Hematopoietic multipotent progenitor cell treated with erythropoietin and hydrocortisone succinate and interleukin-3 and kit ligand, for 8 days (in vitro differentiated cells): Measurements from ENCODE around the gene RGL2.

ENCODE experiments used
- DNase-seq: peaks from one replicate; pipeline ENCODE4 v3.0.0-alpha.2; 2015

Gene RGL2

DNA sequence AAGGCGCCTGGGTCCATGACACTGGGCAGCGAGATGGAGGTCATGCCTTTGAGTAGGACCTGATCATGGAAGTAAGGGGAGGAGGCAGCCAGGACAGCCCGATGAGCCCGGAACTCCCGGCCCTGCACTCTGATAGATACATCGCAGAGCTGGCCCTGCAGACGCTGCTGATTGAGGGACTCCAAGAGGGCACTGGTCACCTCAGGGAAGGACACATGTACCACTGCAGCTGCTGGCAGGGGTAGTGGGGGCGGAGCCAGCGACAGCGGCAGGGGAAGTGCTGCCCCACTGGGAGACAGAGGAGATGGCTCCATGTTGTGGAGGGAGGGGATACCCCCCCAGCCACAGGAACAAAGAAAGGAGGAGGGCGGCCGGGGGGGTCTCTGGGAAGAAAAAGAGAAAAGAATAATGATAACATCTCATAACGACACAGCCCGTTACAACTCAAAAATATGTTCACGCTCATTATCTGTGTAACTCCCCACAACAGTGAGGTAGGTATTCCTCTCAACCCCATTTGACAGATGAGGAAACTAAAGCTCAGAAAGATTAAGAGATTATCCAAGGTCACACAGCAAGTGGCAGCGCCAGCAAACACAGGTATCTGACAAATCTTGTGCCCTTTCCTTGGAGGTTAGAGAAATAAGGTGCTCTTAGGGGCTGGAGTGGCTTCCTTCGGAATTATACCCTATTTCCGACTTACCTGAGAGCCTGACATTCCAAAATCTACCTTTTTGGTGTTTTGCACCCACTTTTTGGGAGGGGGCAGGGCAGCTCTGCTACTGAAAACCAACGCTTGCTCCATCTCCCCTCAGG, 18.1 kb upstream of the RGL2 start:
- DNase-seq = no peak

DNA sequence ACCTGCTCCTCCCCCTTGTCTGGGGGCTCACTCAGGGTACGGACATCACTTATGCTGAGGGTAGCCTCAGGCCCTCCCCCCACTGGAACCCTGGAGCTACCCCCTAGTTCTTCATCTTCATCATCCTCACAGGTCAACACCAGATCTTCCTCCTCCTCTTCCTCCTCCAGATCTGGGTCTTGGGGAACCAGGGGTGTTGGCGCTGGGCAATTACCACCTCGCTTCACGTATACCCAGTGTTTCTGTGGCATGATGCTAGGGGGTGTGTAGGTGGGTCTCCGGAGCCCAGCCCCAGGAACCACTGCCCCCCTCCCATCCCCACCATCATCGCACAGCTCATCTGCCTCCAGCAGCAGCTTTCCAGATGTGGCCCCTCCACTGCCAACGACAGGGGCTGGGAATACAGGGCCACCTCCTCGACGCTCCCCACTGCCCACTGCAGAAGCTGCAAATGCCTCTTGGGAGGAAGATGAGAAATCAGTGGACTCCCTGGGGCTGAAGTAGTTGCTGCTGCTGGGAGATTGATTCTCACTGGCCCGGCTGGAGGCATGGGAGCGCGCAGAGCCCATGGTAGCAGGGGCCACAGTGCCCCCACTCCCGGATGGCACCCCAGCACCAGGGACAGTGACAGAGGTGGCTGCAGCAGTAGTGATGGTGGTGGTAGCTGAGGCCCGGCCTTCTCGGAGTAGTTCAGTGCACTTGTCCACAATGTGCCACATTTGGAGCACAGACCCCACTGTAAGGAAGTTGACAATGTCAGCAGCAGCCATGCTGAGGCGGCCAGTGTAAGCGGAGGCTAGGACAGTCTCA, 17.3 kb upstream of the RGL2 start:
- no peak for DNase-seq

DNA sequence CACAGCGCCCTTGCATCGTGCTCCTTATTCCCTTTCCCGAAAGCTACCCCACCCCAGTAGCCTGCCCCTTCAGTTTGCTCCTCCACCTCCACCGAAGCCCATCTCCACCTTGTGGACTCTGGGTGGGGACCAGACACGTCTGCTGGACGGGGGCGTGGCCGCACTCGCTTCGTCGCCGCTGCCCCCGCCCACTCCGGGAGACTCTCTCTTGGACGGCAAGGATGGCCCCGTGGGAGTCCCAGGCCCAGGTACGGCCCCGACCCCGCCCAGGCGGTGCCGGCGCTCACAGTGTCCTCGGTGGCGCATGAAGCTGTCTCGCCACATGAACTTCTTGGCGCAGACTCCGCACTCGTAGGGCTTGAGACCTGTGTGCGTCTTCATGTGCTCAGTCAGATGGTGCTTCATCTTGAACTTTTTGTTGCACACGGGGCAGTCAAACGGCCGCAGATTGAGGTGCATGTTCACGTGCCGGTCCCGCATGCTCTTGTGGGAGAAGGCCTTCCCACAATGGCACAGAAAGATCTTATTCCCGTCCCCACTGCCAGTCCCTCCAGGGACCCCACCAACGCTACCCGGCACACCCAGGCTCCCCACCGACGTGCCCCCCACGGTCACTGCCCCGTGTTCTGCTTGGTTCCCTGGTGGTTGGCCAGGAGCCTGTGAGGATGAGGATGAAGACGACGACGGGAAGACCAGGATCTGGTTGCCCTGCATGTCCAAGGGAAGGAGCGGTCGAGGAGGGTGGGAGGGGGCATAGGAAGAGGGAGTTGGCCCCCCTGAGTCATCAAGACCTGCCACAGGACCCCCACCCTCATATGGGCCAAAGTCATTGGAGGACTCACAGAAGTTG, 16.4 kb upstream of the RGL2 start:
- DNase-seq = peak; percentile 32

DNA sequence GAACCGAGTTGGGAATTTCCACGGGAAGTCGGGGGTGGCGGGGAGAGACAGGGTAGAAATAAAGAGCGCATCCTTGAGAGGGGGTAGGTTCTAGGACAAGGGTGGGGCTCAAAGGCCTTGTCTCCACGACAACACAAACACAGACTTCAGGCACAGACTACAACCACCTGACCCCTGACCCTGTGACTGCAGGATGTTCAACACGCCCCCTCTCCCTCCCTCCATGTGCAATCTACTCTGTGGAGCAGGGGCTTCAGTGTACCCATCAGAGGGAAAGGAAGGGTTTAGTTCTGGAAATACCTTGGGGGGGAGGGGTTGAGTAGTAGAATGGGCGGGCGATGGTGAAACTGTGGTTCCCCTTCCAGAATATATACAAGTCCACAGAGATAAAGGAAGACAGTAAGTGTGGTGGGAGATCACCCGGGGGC, 15.8 kb upstream of the RGL2 start:
- peak; percentile 78 for DNase-seq

DNA sequence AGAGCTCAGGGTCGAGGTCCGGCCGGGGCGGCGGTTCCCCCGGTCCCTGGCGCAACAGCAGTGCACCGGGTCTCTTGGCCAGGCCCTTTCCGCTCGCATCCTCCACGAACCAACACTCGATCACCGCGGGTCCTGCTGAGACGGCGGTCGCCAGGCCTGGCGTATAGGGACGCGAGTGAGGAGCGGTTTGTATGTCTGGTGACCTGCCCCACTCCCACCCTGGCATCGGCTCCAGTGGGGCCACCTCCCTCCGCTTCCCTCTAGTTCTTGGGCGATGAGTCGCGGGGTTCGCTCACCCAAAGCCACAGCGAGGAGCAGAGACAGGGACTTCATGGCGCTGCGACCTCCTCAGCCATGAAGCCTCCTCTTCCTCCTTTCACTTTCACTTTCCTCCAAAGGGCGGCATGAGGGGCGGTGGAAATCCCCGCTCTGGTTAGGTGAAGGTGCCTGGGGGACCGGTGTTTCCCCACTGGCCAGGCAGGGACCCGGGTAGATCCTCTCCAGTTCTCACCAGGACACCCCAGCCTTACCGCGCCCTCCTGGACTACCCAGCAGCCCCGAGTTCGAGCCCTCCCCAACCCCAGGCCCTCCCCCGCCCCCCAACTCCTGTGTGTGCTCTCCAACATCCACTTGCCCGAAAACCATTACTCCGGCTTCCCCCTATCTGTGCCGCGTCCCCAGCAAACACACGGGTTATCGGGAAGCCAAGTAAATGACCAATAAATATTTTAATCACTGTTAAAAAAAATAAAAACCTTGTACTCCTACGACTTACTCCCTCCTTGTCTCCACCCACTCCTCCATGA, 15.2 kb upstream of the RGL2 start, which contains the start of gene TAPBP:
Gene TAPBP, minus strand, starts transcription at position 370 of the 806 bp plus-strand sequence. Its CDS starts 37 bp downstream, at position 333.
- peak; percentile 66 for DNase-seq

DNA sequence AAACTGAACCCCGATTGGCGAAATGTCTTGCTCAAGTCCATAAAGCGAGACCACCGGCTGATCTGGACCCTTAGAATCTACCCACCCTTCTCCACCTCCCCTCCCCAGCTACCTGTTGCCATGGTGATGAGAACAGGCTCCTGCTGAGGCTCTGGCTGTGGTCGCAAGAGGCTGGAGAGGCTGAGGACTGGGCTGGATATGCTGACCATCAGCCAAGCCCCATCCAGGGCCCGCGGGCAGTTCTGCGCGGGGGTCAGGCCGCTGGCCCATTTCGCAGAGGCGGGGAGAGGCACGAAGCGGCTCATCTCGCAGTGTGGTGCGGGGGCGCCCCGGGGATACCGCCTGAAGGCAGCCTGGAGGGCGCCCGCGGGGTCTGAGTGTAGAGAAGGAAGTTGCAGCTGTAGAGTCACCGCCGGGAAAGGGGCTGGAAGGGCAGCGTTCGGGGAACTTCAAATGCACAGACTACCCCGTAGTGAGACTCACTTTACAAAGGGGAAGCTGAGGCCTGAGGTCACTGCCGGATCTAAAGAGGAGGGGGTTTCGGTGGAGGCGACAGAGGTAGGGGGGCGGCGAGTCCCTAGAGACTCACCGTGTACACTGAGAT, 14.5 kb upstream of the RGL2 start:
- peak; percentile 33 for DNase-seq

DNA sequence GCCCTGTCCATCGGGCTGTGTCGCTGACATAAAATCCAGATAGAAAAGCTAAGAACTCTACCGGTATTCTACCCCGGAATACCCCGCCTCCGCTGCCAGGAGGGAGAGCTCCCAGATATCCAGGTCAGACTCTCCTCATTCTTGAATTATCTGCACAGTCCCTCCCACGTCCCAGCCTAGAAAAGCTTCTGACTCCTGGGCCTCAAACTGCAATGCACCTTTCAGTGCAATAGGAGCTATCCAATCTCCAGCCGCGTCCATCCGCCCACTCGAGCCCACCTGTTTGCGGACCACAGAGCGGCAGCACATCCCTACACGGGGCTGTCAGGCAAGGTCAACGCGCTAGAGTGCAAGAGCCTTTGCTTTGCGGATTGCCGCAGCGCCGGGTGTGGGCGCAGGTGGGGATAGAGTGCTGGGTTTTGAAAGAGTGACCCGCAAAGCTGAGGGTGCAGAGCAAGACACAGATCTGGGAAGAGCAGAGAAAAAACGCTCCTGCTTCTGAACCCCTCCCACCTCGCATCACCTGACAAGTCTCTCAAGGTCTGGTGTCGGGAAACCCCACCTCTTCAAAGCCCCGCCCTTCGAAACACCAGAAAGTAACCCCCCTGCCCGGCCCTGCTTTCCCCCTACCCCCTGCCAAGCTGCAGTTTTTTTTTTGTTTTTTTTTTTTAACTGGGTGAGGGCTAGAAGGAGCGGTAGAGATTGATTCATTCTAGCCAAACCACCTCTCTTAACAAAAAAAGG, 13.8 kb upstream of the RGL2 start:
- peak; percentile 82 for DNase-seq

DNA sequence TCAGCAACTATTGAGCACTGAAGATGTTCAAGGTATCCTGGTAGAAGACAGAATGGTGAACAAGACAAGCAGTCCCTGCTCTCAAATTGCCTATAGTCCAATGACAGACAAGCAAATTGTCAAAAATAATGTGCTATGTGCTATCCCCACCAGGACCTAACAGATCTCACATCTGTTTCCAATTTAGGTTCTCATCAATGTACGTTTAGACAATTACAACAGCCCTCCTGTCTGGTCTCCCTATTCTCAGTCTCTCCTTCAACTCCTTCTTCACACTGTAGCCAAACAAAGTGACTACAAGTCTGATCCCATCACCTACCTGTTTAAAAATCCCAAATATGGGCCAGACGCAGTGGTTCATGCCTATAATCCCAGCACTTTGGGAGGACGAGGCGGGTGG, 7.6 kb upstream of the RGL2 start:
- DNase-seq = no peak

DNA sequence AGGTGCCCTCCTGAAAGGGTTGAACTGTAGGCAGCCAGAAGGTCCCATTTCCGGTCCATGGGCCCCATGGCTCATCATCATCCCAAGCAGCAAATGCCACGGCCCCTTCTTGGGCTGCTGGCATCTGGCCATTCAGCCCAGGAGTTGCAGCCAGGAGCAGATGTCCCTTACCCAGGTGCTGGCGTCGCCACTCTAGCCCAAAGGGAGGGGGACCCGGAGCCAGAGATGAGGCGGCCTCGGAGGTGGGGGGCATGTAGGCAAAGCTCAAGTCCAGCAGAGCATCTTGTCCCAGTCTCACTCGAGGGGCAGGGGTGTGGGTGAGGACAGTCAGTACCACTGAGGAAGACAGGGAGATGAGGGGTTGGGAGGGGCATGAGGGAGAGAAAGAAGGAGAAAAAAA, 6.3 kb upstream of the RGL2 start:
- DNase-seq = no peak

DNA sequence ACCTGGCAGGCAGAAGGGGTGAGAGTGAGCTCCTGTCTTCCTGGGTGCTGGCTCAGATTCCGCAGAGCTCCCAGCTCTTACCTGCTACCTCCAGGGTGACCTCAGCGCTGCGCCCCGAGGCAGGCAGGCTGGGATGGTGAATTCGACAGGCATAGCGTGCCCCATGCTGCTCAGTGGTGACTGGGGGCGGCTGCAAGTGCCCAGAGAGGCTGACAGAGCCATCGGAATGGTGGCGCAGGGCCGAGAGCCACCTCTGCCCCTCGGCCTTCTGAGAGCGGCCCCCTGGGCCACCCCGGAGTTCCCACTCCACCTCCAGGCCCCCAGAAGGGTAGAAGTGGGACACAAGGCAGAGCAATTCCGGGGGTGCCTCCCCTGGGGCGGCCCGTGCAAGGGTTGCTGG, 5.5 kb upstream of the RGL2 start:
- DNase-seq = no peak

DNA sequence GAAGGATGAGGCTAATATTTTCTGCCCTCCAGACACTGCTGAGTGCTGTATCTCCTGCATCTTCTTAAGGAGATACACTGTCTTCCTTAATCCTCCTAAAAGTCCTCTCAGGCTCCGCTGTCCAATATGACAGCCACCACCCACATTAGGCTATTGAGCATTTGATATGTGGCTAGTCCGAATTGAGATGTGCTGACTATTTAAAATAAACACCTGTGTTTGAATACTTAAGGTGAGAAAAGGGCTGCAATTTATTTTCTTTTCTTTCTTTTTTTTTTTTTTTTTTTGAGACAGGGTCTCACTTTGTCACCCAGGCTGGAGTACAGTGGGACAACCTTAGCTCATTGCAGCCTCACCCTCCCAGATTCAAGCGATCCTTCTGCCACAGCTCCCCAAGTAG, 3.1 kb upstream of the RGL2 start:
- DNase-seq = no peak

DNA sequence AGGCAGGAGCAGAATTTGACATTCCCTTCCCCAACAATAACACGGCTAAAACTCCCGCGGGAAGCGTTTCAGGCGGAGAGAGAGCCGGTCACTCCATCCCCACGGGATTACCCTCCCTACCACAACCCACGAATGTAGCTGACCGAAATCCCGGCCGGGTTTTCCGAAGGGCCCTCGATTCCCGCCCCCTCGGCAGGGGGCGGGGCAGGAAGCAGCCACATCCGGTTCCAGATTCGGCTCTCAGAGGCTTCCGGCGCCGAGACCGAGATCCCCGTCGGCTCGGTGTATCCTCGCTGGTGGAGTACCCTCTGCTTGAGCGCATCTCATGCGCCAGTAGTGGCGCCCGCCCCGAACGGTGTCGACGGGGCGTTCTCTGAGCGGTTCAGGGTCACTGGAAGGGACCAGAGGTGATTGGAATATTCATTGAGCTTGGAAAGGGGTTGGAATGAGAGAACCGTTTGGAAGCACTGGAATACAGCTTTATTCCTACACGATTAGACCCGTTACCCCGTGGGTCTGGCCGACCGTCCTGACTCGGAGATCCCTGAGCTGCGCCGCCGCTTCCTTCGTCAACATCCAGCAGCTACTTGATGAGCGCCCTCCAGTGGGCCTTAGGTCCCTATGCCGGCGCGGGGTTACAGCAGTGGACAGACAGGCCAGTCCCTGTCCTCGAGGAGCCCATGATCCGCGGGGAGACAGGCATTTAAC, 649 bp upstream of the RGL2 start:
- DNase-seq = peak; percentile 92

DNA sequence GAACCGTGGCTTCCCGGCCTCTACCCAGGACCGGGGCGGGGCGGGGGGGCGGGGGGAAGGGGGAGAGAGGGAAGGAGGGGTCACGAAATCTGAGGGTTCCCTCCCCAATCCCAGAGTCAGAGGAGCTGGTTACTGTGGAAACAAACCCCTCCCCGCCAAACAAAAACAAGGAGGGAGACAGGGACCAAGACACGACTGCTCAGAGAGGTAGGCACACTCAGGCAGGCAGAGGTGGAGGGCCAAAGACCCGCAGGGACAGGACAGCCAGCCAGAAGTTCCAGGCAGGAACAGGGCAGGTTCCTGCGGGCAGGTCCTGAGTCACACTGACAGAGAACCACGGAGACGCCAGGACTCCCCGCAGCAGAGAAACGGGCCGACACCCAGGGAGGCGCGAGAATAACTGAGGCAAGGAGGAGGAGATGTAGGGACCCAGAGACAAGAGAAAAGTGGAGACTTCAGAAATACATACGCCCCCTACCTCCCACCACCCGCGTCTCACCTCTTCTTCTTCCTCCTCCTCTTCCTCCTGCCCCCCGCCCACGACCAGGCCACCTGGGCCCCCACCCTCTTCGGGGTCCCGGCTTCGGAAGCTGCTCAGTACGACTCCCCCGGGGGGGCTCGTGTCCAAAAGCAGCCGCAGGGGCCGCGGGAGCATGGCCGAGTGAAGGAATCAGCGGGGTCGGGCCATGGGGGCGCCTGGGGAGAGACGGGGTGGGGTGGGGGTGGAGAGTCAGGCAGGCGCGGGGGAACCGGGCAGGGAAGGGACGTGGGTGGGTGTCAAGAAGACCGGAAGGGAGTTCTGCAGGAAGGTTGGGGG, 578 bp downstream of the RGL2 start:
- DNase-seq = peak; percentile 86

DNA sequence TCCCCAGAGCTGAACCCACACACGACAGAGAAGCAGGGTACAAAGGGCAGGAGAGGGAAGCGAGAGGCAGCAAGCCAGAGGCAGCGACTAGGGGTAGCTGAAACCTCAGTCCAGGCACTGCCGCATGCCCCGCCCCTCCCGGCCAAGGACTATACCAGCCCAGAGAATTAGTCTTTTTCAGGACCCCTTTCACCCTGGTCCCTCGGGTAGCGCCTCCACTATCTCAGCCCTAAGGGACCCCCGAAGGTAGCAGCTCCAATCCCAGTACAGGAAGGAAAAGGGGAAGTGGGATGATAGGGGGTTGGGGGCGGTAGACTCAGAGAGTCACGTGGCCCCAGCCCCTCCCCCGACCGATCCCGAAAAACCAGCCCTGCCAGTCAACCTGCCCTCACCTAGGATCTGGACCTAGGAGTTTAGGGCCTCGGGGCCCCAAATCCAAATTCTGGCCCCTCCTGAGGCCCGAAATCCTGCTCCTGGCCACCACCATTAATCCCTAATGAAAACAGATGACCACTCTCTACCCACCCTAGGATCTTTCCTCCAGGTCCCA, 1.3 kb downstream of the RGL2 start:
- DNase-seq = no peak

DNA sequence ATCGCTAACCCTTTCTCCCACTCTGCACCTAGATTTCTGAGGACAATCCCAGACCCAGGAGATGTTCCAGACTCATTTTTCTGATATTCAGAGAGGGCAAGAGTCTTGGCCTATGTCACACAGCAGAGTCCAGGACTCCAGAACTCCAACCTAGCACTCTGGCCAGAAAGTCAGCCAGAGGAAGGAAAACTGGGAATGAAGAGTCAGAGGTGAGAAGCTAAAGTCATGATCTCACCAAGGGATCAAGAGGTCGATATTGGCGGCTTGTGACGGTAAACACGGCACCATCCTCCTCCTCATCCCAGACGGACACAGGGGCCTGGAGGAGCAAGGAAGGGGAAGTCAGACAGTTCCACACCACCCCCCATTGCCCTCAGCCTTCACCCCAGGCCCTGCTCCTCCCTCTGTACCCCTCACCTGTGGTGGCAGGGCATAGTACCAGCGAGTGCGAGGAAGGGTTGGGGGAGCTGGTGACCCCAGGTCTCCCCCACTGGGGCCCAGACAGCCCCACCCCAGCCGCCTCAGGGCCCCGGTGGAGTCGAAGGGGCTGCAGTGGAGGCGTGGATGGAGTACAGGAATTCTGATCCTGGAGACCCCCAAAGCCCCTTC, 1.8 kb downstream of the RGL2 start:
- DNase-seq = no peak

DNA sequence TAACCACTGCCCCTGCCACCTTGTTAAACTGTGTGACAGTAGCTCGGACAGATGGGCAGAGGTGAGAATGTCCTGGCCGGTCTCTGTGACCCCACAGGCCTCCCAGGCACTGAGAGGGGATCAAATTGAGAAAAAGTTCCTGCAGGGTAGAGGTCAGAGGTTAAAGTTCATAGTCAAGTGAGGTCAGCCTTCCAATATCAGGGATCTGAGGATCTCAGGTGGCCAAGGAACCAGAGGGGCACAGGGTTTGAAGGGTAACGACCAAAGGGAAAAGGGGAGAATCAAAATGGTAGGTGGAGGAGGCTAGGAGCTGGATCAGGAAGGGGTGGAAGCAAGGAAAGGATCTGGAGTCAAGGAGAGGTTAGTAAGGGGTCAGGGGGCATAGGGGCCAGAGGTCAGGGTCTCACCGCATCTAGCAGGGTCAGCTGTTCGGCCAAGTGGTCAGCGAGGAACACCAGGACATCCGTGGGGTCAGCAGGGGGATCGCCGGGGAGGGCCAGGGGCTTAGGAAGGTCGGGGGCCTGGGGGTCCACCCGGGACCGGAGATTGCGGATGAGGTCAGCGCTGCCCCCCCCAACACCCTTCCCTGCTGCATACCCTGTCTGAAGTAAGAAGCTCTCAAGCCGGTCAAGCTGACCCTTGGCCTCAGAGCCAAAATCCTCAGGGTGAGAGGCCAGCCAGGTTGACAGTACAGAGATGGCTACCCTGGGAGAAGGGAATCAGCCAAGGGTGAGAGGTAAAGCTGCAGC, 2.9 kb downstream of the RGL2 start:
- no peak for DNase-seq

DNA sequence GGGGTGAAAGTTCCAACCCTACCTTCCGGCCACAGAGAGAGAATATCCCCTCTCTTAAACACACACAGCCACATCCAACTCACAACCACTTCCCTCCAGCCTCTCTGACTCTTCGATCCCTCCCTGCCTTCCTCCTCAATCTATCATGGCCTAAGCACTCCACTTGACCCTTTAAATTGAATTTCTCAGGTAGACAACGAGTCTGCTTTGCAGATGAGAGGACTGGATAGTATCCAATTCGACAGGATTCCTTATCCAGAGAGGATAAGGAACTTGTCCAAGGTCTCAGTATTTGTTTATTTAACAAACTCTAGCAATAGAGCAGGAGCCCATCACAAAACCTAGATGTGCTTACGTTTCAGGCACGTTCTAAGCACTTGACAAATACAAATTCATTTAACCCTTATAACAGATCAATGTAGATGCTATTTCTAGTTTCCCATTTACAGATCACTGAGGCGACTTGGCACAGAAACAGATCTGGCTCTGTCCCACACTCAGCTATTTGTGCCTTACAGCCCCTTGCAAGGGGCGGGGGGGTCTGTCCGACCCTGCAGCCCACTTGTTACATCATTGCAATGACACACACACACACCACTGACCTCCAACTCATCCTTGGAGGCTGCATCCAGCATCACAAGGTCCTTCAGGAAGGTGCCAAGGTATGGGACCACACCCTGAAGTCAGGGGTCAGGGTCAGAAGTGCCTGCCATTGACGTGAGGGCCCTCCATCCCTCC, 4.5 kb downstream of the RGL2 start:
- no peak for DNase-seq
